Heart right ventricle (tissue), 16 donors: ENCODE results near the gene SGCD. TPM values are rescaled to one million over a fixed set of nuclear protein-coding genes. Genes with fewer than 3 reads are reported as not detected.

Source experiments
- ATAC-seq, 8 donors: fragments of 200-7000 bp; cut with Tn5 transposase; one replicate each; pipeline ENCODE4 v1.9.1; 2020; ENCODE audit warnings: mild to moderate bottlenecking in 8 of 8, moderate library complexity in 8 of 8, moderate number of reproducible peaks in 1 of 8
- DNase-seq, 2 donors: peaks; one replicate each; pipeline ENCODE4 v3.0.0-alpha.2; 2020
- H3K27ac ChIP-seq, 10 donors: fragments of 200-600 bp; sonication (generic) in 2 of 10; one replicate each; pipeline versions ENCODE4 v1.5.0 to v1.8.0; 2020 to 2022; ENCODE audit warnings: mild to moderate bottlenecking in 3 of 10
- H3K27me3 ChIP-seq, 7 donors: fragments of 200-600 bp; one replicate each; pipeline ENCODE4 v1.8.0; 2021 to 2022; ENCODE audit warnings: mild to moderate bottlenecking in 2 of 7
- H3K36me3 ChIP-seq, 9 donors: fragments of 200-600 bp; sonication (generic) in 1 of 9; one replicate each; pipeline versions ENCODE4 v1.5.0 to v1.8.0; 2020 to 2022; ENCODE audit warnings: mild to moderate bottlenecking in 2 of 9
- H3K4me1 ChIP-seq, 9 donors: fragments of 200-600 bp; sonication (generic) in 1 of 9; one replicate each; pipeline versions ENCODE4 v1.5.0 to v1.8.0; 2020 to 2022; ENCODE audit warnings: mild to moderate bottlenecking in 4 of 9
- H3K4me3 ChIP-seq, 10 donors: fragments of 200-600 bp; sonication (generic) in 2 of 10; one replicate each; pipeline versions ENCODE4 v1.5.0 to v1.8.0; 2020 to 2022; ENCODE audit warnings: mild to moderate bottlenecking in 7 of 10, moderate library complexity in 2 of 10
- H3K9me3 ChIP-seq, 11 donors: fragments of 200-600 bp in 10 of 11; sonication (generic) in 2 of 11; one replicate each; pipeline versions ENCODE4 v1.5.0 to v1.8.0; 2013 to 2022; ENCODE audit warnings: mild to moderate bottlenecking in 2 of 11, control low read depth in 1 of 11, moderate library complexity in 1 of 11
- CTCF ChIP-seq, 9 donors: fragments of 200-600 bp; sonication (generic) in 2 of 9; IDR thresholded peaks; one replicate each; pipeline versions ENCODE4 v1.5.0 to v1.8.0; 2021 to 2022; ENCODE audit warnings: antibody characterized with exemption in 9 of 9, mild to moderate bottlenecking in 5 of 9, moderate library complexity in 1 of 9
- WGBS, 2 donors: extraction: QIAGEN DNeasy Blood & Tissue Kit; methylation state at CpG; one replicate each; pipeline ENCODE4 v1.1.7; 2013; ENCODE audit warnings: inconsistent platforms in 1 of 2; 5-methylcytosine and 5-hydroxymethylcytosine counted together
- intact Hi-C, 10 donors: fragments of 100-400 bp; cut with DNase I; formaldehyde crosslinking; loops; one replicate each; pipeline versions ENCODE4 v1.11.1 to v1.14.2; 2022
- polyA plus RNA-seq, 2 donors: library from polyadenylated mRNA; stranded (reverse); fragments of 200-250 nt; gene quantifications; one replicate each; pipeline ENCODE4 v1.2.3, GENCODE V29; 2013
- total RNA-seq, 10 donors: library from RNA; stranded (reverse); fragmentation: NEBNext Ultra II Directional in 3 of 10; extraction: Animal tissue kit (Norgen Biotek cat#: 25700) in 3 of 10; gene quantifications; one replicate each; pipeline versions ENCODE4 v1.2.1 to v1.2.4, GENCODE V29; 2021 to 2023
- donor health status: Arrhythmogenic right ventricular cardiomyopathy.
- donor health status: ischemic (EF 13 %, LVEDD 7.1; RV severe dilation, severe dysfunction).
- donor health status: healthy with polysubstance abuse.
- donor health status: DM: no; HTN: yes; CAD: no.
- donor health status: DM: no; HTN: no; CAD: no.
- donor health status: ischemic (EF 25% LVEDD 6.9; RV normal size, moderate dysfunction).
- donor health status: ischemic (EF 25% LVEDD 5.7; RV mildly dilated, moderate dysfunction).
- donor health status: healthy.
- donor health status: DM: yes; HTN: yes; CAD: no.
- donor health status: Ischemic cardiomyopathy.
- donor health status: ischemic (EF 35%, LVEDD 5.7; RV mildly dilated, moderate dysfunction).
- donor health status: nonischemic (EF 11% LVEDD 7.7; RV severe dilation, severe dysfunction).
- donor health status: DM: yes; HTN: yes; CAD: no.
- donor health status: PGD.
- donor health status: ischemic (EF 29% LVEDD 5.4; RV normal size, mild dysfunction).
- donor health status: nonischemic (EF 23%, LVEDD 6.1; RV moderate dilation, normal function).

Gene SGCD
- total and polyA plus RNA-seq, 12 donors = 12.0 to 153 (median 99.6) TPM

DNA sequence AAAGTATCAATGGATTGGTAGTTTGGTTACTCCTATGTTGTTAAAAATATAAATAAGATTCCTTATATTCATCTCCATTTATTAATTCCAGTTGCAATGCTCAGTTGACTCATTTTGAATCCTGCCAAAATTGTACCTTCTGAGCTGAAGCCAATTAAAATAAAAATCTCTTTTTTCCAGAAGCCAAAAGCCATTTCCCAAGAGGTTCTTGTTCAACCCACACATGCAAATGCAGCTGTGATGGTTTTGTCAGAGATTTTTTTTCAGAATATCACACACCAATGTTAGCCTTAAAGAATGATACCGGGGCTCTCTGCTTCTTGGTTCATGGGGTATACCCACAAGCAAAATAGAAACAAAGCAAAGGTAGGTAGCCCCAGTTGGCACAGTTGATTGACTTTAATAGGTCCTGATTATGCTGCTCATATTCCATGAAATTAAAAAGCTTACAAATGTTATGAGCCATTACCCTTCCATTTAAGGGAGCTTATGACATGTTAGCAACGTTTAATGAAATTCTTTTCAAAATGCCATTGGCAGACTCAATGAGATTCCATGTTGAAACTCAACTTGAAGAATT is 208.0 kb downstream of the SGCD start:
- no peak overlapping the region for H3K4me3 ChIP-seq
- H3K36me3 ChIP-seq = no peaks in the 10 kb centered on the region
- intact Hi-C loops = no loop called here
- peak overlapping the region in 2 of 10 donors; percentile 5 to 27 for H3K27ac ChIP-seq
- no peak for TF ChIP-seq CTCF (IDR thresholded peaks at IDR 0.05)
- DNase-seq (no peak), ATAC-seq (peak in 5 of 8 donors; percentile 20 to 61 (median 42))
- no peaks in the 10 kb centered on the region for H3K9me3 ChIP-seq
- H3K4me1 ChIP-seq = peaks cover 0 to 14% (median 0%) of the 10 kb centered on the region in 9 donors
- H3K27me3 ChIP-seq = no peaks in the 10 kb centered on the region
- 53 to 67% methylated on average over 2 of the region's 2 CpGs for WGBS, 2 donors

- H3K9me3 ChIP-seq = no peaks in the 10 kb centered on the region
- intact Hi-C loops = no loop called here
- peaks cover 0 to 14% (median 0%) of the 10 kb centered on the region in 9 donors for H3K4me1 ChIP-seq
- H3K27me3 ChIP-seq = no peaks in the 10 kb centered on the region
- ATAC-seq (no peak), DNase-seq (no peak)
- H3K27ac ChIP-seq = no peak overlapping the region
- no peak overlapping the region for H3K4me3 ChIP-seq
- WGBS, 2 donors = 64 to 69% methylated on average over 3 of the region's 3 CpGs
- no peaks in the 10 kb centered on the region for H3K36me3 ChIP-seq
- no peak for TF ChIP-seq CTCF (IDR thresholded peaks at IDR 0.05)
These were observed 213.5 kb downstream of the SGCD start for GRCh38 chr5:156540491-156540890.

DNA sequence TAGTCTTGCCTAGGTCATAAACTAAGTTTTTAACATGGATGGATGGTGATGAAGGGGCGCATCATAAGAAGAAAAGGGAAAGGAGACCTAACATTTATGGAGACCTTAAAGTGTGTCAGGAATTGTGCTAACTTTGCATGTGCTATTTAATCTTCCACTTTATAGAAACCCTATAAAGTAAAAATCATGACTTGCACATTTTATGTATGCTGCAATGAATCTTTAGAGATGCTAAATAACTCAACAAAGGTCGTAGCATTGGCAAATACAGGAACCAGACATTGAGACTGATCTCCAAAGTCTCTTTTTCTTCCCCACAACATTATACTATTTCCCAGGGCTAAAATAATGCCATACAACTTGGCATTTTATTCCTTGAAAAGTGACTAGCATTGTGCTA is 214.6 kb downstream of the SGCD start:
- Histone ChIP-seq H3K27me3 (no peaks in the 10 kb centered on the region), H3K9me3 (no peaks in the 10 kb centered on the region), H3K36me3 (no peaks in the 10 kb centered on the region), H3K27ac (no peak overlapping the region), H3K4me3 (no peak overlapping the region), H3K4me1 (peaks cover 0 to 14% (median 0%) of the 10 kb centered on the region in 9 donors)
- ATAC-seq = no peak
- intact Hi-C loops = no loop called here
- DNase-seq = no peak
- WGBS, 2 donors = 83 to 97% methylated on average over 2 of the region's 2 CpGs
- no peak for TF ChIP-seq CTCF (IDR thresholded peaks at IDR 0.05)

- H3K4me3 ChIP-seq = no peak overlapping the region
- no peak for TF ChIP-seq CTCF (IDR thresholded peaks at IDR 0.05)
- H3K27me3 ChIP-seq = no peaks in the 10 kb centered on the region
- H3K27ac ChIP-seq = no peak overlapping the region
- DNase-seq (no peak), ATAC-seq (no peak)
- intact Hi-C loops = no loop called here
- no peaks in the 10 kb centered on the region for H3K9me3 ChIP-seq
- WGBS, 2 donors = 57 to 67% methylated on average over 5 of the region's 5 CpGs
- H3K4me1 ChIP-seq = peaks cover 0 to 14% (median 3%) of the 10 kb centered on the region in 9 donors
- H3K36me3 ChIP-seq = no peaks in the 10 kb centered on the region
These were observed 216.6 kb downstream of the SGCD start for GRCh38 chr5:156543348-156544145.
